Left kidney (tissue), 2 donors: ENCODE measurements around the gene RPS5. TPM values are rescaled to one million over a fixed set of nuclear protein-coding genes. Genes with fewer than 3 reads are reported as not detected.
"Not testable (repeated sequence)": the region's sequence is repeated elsewhere in the genome, so short reads cannot be mapped to it uniquely, and the experiment has no call there.

Experiments used
- DNase-seq: peaks from one replicate; pipeline ENCODE4 v3.0.0-alpha.2; 2013
- polyA plus RNA-seq: library from polyadenylated mRNA; unstranded; fragments of 120-200 nt; gene quantifications from one replicate; pipeline ENCODE4 v1.2.1, GENCODE V29; 2013; ENCODE audit not compliant: insufficient read length

The RPS5 gene
- polyA plus RNA-seq, 1 donor: 819 TPM

- peak; percentile 99 for DNase-seq
Observed at GRCh38 chr19:58400916-58401839, 14.1 kb downstream of the RPS5 start.

DNA sequence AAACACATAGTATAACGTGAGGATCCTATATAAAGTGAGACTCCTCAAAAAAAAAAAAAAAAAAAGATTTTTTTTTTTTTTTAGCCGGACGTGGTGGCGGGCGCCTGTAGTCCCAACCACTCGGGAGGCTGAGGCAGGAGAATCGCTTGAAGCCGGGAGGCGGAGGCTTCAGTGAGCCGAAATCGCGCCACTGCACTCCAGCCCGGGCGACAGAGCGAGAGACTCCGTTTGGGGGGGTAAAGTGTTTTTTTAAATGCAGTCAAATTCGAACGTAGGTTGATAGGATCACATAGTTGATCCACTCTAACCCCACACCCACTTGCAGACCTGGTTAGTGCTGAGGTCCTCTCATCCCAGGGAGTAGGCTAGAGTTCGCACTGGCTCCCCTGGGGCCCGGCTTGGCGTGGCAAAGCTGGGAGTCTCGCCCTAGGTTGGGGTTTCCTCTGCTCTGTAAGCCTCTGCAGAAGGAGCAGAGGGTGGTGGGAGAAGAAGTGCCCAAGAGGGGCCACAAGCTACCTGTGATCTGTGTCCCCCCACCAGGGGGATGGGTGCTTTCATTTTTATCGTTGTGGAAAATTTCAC, 14.9 kb downstream of the RPS5 start:
- no peak for DNase-seq

DNA sequence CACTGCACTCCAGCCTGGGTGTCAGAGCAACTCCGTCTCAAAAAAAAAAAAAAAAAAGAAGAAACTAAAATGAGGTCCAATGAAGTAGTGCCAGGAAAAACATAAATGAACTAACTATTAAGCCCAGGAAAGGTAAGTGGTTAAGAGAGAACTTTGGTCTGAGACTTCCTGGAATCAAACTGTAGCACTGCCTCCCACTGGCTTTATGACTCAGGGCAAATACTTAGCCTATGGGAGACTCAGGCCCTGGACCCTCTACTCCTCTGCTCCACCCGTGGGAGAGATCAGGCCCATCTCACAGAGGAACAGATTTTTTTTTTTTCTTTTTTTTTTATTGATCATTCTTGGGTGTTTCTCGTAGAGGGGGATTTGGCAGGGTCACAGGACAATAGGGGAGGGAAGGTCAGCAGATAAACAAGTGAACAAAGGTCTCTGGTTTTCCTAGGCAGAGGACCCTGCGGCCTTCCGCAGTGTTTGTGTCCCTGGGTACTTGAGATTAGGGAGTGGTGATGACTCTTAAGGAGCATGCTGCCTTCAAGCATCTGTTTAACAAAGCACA, 16.9 kb downstream of the RPS5 start:
- DNase-seq: not testable (repeated sequence)

- DNase-seq: no peak
Observed at GRCh38 chr19:58406818-58407657, 20.0 kb downstream of the RPS5 start.

DNA sequence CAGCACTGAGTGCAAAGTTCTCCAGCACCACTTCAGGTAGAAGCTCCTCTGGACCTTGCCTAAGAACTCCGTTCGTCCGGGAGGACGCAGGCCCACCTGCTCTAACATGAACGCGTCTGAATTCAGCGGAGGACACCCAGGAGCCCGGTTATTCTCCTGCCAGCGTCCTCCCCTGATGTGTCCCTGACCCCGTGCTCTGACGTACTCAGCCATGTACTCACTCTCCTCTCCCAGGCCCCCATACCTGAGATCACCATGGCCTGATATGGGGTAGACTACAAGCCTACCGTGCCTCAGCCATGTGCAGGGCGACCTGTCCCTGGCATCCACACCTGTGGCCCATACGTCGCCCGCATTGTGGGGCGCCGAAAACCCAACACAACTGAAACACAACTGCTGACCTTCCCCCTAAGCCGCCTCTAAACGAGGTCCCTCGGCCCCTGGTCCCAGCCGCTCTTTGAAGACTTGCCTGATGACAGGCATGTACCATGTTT, 20.6 kb downstream of the RPS5 start:
- DNase-seq: no peak

DNA sequence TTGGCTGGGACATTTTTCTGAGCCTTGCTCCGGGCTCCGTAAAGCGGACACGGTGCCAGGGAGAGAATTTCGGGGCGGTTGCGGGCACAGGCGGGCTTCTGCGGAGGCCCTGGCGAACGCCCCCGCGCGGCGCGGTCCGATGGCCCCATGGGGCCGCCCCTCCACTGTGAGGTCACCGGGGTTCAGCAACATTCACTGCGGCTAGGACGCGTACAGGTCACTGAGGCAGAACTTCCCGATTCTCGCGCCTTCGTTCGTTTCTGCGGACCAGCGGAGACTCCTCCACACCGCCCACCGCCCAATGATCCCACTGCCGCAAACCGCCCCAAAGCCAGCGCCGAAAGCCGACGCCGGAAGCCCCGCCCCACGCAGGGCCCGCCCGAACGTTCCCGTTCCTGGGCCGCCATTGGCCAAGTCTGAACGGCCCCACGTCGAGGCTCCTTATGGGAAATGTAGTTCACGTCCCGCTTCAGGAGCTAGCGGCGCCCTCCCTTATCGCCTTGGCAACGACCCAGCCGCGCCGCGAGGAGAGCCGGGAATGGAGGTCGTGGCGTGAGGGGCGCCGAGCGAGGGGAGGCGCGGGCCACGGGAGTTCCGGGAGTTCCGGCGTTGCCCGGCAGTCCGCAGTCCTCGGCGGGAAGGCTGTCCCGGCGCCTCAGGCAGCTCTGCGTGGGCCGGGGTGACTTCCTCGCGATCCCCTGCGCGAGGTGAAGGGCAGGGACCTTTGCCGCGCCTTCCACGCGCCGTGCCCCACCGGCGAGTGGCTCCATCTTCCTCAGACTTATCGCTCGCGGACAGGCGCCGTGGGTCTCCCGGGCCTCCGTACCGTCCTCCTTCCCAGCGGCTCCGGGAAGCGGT, 21.3 kb downstream of the RPS5 start, which contains the start of gene ZNF584:
TSS of gene ZNF584 (plus strand) at position 498 of the 858 bp plus-strand sequence. CDS start 499 bp downstream, outside the sequence.
- peak; percentile 98 for DNase-seq

- DNase-seq: no peak
Observed at GRCh38 chr19:58409010-58409790, 22.1 kb downstream of the RPS5 start.

GRCh38 chr19:58416604-58417003, 29.5 kb downstream of the RPS5 start:
- no peak for DNase-seq

GRCh38 chr19:58417071-58417470, 30.0 kb downstream of the RPS5 start:
- DNase-seq: no peak

DNA sequence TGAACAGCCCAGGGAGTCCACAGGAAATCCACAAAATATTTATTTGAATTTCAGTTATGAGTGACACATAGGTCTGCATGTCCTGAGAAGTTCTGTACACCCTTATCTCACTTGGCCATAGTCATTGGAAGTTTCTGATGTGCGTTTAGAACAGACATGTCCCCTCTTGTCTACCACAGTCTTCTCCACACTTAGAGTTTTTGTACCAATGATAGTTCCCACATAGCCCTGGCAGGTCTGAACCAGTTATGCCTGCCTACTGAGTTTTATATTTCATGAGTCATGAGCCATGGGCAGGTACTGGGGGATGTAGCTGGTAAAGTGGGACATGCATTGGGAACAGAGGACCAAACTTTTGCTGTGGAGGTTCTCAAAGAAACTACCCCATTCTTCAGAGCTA, 41.5 kb downstream of the RPS5 start:
- DNase-seq: no peak

DNA sequence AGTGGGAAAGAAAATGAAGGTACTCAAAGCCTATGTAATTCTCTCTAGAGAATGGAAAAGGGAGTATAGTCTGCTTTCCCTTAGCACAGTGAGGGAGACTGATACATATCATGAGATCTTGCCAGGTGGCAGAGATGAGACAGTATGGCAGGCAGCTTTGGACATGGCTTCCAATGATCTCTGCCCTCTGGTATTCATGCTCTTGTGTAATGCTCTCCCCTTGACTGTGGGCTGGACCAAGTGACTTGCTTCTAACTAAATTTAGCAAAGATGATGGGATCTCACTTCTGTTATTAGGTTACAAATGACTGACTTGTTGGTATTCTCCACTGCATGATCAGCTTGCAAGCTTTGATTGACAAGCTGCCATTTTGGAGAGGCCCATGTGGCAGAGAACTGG, 42.7 kb downstream of the RPS5 start:
- no peak for DNase-seq

- DNase-seq: no peak
Observed at GRCh38 chr19:58434217-58434616, 47.1 kb downstream of the RPS5 start.

DNA sequence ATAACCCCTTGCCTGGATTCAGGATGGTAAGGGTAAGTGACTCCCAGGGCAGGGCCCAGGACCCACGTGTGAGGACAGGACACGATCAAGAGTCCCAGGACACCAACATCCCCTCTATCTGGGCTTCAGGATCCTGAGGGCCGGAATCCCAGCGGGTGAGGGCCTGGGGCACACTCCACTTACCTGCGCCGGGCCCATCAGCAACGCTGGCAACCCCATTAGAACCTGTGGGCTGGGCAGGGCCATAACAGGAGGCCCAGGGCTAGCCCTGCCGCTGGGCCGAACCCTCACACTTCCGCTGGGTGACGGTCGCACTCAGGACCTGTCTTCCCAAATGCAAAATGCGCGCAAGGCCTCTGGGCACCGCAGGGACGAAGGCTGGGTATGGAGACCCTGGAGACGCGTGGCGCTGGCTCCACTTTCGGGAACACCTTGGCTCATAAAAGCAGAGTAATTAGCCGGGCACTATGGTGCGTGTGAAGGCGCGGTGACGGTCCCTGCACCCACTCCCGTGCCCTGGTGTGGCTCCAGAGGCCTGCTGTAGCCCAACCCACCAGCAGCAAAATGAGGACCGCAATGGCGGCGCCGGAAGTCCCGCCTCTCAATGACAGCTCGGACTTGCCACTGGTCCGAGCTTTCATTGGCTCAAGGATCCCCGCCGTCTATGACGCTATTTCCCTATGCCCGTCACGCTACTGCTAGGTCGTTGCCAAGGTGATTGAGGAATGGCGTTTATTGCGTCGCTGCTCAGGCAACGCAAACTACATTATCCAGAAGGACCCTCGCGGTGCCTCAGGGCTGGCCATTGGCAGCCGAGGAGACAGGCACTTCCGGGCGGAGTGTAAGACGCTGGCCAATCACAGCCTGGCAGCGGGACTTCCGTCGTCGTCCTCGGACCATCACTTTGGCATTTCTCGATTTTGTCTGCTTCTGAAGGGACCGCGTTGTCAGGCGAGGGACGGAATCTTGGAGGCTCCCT, 52.8 kb downstream of the RPS5 start, which contains the start of gene ZNF132:
TSS of gene ZNF132 (minus strand) at position 578 of the 979 bp plus-strand sequence. CDS start at position 246, 332 bp downstream.
- DNase-seq: peak; percentile 100

GRCh38 chr19:58440556-58440955, 53.5 kb downstream of the RPS5 start:
- DNase-seq: no peak

DNA sequence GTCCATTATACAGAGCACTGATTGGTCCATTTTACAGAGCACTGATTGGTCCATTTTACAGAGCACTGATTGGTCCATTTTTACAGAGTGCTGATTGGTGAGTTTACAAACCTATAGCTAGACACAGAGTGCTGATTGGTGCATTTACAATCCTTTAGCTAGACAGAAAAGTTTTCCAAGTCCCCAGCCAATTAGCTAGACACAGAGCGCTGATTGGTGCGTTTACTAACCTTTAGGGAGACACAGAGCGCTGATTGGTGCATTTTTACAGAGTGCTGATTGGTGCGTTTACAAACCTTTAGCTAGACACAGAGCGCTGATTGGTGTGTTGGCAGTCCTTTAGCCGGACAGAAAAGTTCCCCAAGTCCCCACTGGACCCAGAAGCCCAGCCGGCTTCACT, 55.9 kb downstream of the RPS5 start:
- DNase-seq: not testable (repeated sequence)
